GM23248 (cell line): ENCODE data around the gene INAFM2. TPM values are rescaled to one million over a fixed set of nuclear protein-coding genes. Genes with fewer than 3 reads are reported as not detected.

Source experiments
- DNase-seq: peaks from one replicate; pipeline ENCODE4 v3.0.0-alpha.2; 2015
- H2AFZ ChIP-seq: fragments of 200-600 bp; sonication (generic); 2 replicates; pipeline ENCODE4 v1.6.1; 2016; ENCODE audit warnings: antibody characterized with exemption
- H3F3A ChIP-seq: fragments of 200-600 bp; sonication (generic); 2 replicates; pipeline ENCODE4 v1.6.1; 2016; ENCODE audit warnings: mild to moderate bottlenecking, antibody characterized with exemption, mixed run types; ENCODE audit not compliant: insufficient read depth
- H3K27ac ChIP-seq: fragments of 200-600 bp; sonication (generic); 2 replicates; pipeline ENCODE4 v1.5.1; 2016; ENCODE audit warnings: mild to moderate bottlenecking
- H3K27me3 ChIP-seq: fragments of 200-600 bp; sonication (generic); replicated peaks from 2 replicates; pipeline ENCODE4 v1.6.1; 2016; ENCODE audit warnings: mild to moderate bottlenecking; ENCODE audit not compliant: insufficient read depth
- H3K36me3 ChIP-seq: fragments of 200-600 bp; sonication (generic); 2 replicates; pipeline ENCODE4 v1.6.1; 2016; ENCODE audit warnings: low read depth, mild to moderate bottlenecking
- H3K4me1 ChIP-seq: fragments of 200-600 bp; sonication (generic); 2 replicates; pipeline ENCODE4 v1.6.1; 2016; ENCODE audit warnings: mild to moderate bottlenecking; ENCODE audit not compliant: insufficient read depth
- H3K4me2 ChIP-seq: fragments of 200-600 bp; sonication (generic); one replicate; pipeline ENCODE4 v1.6.1; 2016; ENCODE audit warnings: mild to moderate bottlenecking; ENCODE audit not compliant: unreplicated experiment
- H3K4me3 ChIP-seq: fragments of 200-600 bp; sonication (generic); 2 replicates; pipeline ENCODE4 v1.5.1; 2016; ENCODE audit warnings: mild to moderate bottlenecking
- H3K79me2 ChIP-seq: fragments of 200-600 bp; sonication (generic); 2 replicates; pipeline ENCODE4 v1.6.1; 2016; ENCODE audit warnings: mild to moderate bottlenecking; ENCODE audit not compliant: insufficient read depth
- H3K9ac ChIP-seq: fragments of 200-600 bp; sonication (generic); 2 replicates; pipeline ENCODE4 v1.6.1; 2016; ENCODE audit warnings: mild to moderate bottlenecking
- H3K9me2 ChIP-seq: fragments of 200-600 bp; sonication (generic); 2 replicates; pipeline ENCODE4 v1.6.1; 2016; ENCODE audit warnings: mixed run types, mild to moderate bottlenecking, moderate library complexity; ENCODE audit not compliant: insufficient read depth
- H3K9me3 ChIP-seq: fragments of 200-600 bp; sonication (generic); one replicate; pipeline ENCODE4 v1.6.1; 2017; ENCODE audit warnings: low read depth
- H4K20me1 ChIP-seq: fragments of 200-600 bp; sonication (generic); 2 replicates; pipeline ENCODE4 v1.6.0; 2016; ENCODE audit not compliant: insufficient read depth
- EZH2 ChIP-seq: fragments of 200-600 bp; sonication (generic); IDR thresholded peaks from 2 replicates; pipeline ENCODE4 v1.6.1; 2018; ENCODE audit warnings: antibody characterized with exemption, mild to moderate bottlenecking; ENCODE audit not compliant: insufficient read depth, poor library complexity, severe bottlenecking
- EZH2phosphoT487 ChIP-seq: fragments of 200-600 bp; sonication (generic); IDR thresholded peaks from 2 replicates; pipeline ENCODE4 v1.6.1; 2018; ENCODE audit warnings: antibody characterized with exemption, moderate library complexity, mild to moderate bottlenecking, low read depth; ENCODE audit not compliant: insufficient read depth
- WGBS, 2 experiments: methylation state at CpG; one replicate each; pipeline ENCODE4 v1.1.6; 2015 to 2017; ENCODE audit warnings: low lambda C conversion rate in 2 of 2, low coverage in 1 of 2; ENCODE audit errors: missing lambda C conversion rate in 2 of 2; 5-methylcytosine and 5-hydroxymethylcytosine counted together
- in situ Hi-C: fragments of 300-500 bp; cut with MboI; formaldehyde crosslinking; loops from 2 replicates; pipeline ENCODE4 v1.15.0; 2020
- polyA plus RNA-seq: library from polyadenylated mRNA; unstranded; fragments of >200 nt; fragmentation: Nextera tagmentation; extraction: Ambion mirVana; gene quantifications from 2 replicates; pipeline ENCODE4 v1.2.1, GENCODE V29; 2016
- total RNA-seq: library from RNA; depleted of rRNA; stranded (reverse); fragments of >200 nt; shearing (Covaris generic); gene quantifications from 2 replicates; pipeline ENCODE4 v1.2.3, GENCODE V29; 2014

Gene INAFM2
- total and polyA plus RNA-seq, 2 experiments from 2014 or later: 4.5 to 16.6 TPM

DNA sequence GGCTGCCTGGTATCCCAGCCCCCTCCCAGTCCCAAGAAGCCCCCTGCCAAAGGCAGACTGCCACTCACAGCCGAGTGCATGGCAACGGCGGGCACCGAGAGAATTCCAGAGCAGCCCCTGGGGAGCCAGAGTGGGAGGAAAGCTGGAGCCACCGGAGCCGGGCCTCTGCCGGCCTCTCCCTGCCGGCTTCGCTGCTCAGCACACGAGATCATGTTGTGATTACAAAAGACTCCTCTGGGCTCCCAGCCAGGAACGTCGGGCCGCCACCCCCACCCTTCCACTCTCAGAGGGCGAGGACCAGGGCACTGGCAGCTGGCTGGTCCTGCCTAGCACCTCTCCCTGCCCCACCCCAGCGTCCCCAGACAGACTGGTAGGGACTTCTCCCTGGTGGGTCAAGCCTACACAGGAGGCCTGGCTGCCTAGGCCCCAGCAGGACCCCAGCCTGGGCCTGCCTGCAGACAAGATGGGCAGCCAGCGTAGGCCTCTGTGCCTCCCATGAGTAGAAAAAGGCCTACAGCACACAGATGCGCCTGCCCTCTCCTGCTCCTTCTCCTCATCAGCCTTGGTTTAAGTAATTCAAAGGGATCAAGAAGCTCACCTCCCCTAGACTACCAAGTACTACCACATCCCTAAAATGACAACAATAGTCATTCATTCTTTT, 17.4 kb downstream of the INAFM2 start, which contains the start of gene CCDC9B:
Gene CCDC9B, minus strand, starts transcription at position 200 of the 661 bp plus-strand sequence. Its CDS starts 120 bp downstream, at position 80.
- H3F3A ChIP-seq: peaks cover 26% of the 10 kb centered on the region
- peak within 1 kb of the TSS; percentile 96 for H3K9ac ChIP-seq
- DNase-seq: peak; percentile 94
- no peaks in the 10 kb centered on the region for H4K20me1 ChIP-seq
- no peaks in the 10 kb centered on the region for H3K9me2 ChIP-seq
- no peaks in the 10 kb centered on the region for H3K27me3 ChIP-seq
- H3K4me2 ChIP-seq: peak within 1 kb of the TSS; percentile 90
- in situ Hi-C loops: no loop called here
- 9 to 10% methylated on average over 17 of the region's 17 CpGs for WGBS, 2 experiments
- H3K4me1 ChIP-seq: peaks cover 57% of the 10 kb centered on the region
- peaks cover 29% of the 10 kb centered on the region for H3K79me2 ChIP-seq
- peak within 1 kb of the TSS; percentile 99 for H3K27ac ChIP-seq
- peak within 1 kb of the TSS; percentile 57 for H2AFZ ChIP-seq
- TF ChIP-seq EZH2phosphoT487 (no peak), EZH2 (no peak)
- H3K36me3 ChIP-seq: peaks cover 7% of the 10 kb centered on the region; the same call in 1 of the 2 replicates
- H3K4me3 ChIP-seq: peak within 1 kb of the TSS; percentile 79
- H3K9me3 ChIP-seq: no peaks in the 10 kb centered on the region

DNA sequence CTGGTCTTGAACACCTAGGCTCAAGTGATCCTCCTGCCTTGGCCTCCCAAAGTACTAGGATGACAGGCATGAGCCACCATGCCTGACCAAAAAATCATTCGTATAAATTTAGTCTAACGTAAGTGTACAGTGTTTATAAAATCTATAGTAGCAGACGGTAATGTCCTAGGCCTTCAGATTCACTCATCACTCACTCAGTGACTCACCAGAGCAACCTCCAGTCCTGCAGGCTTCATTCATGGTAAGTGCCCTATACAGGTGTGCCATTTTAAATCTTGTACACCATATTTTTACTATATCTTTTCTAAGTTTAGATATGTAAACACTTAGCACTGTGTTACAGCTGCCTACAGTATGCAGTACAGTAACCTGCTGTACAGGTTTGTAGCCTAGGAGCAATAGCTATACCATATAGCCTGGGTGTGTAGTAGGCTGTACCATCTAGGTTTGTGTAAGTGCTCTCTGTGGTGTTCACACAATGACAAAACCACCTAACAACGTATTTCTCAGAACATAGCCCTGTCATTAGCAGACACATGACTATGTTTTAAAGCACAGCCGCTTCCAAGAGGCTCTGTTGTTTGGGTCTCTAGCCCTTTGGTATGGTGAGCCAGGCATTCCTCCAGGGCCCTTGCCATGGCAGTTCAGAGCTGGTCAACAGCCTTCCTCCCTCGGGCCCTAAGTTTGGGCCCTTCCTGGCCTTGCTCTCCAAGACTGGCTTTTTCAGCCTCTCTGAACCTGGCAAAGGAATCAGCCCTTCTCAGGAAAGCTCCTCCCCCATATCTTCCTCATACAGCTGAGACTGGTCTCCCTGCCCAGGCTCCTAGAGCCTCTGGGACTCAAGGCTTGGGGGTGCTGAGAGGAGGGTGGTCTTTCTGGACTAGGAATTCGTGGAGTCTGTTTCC, 19.2 kb downstream of the INAFM2 start:
- Histone ChIP-seq H4K20me1 (no peaks in the 10 kb centered on the region), H3K4me1 (peaks cover 56% of the 10 kb centered on the region), H3F3A (peaks cover 26% of the 10 kb centered on the region), H3K9me2 (no peaks in the 10 kb centered on the region), H3K4me3 (no peak overlapping the region), H2AFZ (peak overlapping the region; percentile 50), H3K9ac (peak overlapping the region; percentile 61), H3K27me3 (no peaks in the 10 kb centered on the region), H3K9me3 (no peaks in the 10 kb centered on the region), H3K79me2 (peaks cover 18% of the 10 kb centered on the region), H3K36me3 (no peaks in the 10 kb centered on the region), H3K27ac (peak overlapping the region; percentile 99), H3K4me2 (peak overlapping the region; percentile 31)
- in situ Hi-C loops: no loop called here
- TF ChIP-seq EZH2 (no peak), EZH2phosphoT487 (no peak)
- 44 to 51% methylated on average over 7 of the region's 7 CpGs for WGBS, 2 experiments
- peak; percentile 58 for DNase-seq

DNA sequence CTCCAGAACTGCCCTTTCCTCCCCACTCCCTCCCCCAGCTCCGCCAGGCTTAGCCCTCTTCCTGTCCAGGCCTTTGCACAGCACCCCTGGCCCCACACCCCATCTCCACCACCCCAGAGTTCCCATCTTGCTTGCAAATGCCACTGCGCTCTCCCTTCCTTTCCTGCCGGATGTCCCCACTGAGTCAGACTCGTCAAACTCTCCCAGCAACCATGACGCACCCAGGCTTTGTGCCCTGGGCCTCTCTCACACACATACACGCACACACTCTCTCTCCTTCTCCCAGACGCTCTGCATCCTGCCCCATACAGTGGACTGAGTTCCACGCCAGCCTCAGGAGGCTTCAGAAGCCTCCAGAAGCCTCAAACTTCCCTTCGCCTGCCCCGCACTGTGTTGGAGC, 20.0 kb downstream of the INAFM2 start:
- 48 to 66% methylated on average over 8 to 10 of the region's 10 CpGs for whole genome bisulfite sequencing, 2 experiments
- Histone ChIP-seq H3K9ac (peak overlapping the region; percentile 74), H3K36me3 (no peaks in the 10 kb centered on the region), H3K4me3 (peak overlapping the region; percentile 21; the same call in 1 of the 2 replicates), H3K4me2 (peak overlapping the region; percentile 32), H3K79me2 (peaks cover 15% of the 10 kb centered on the region), H3F3A (peaks cover 26% of the 10 kb centered on the region), H2AFZ (peak overlapping the region; percentile 50), H3K27me3 (no peaks in the 10 kb centered on the region), H3K4me1 (peaks cover 47% of the 10 kb centered on the region), H3K9me2 (no peaks in the 10 kb centered on the region), H3K27ac (peak overlapping the region; percentile 99), H4K20me1 (no peaks in the 10 kb centered on the region), H3K9me3 (no peaks in the 10 kb centered on the region)
- in situ Hi-C loops: no loop called here
- peak; percentile 94 for DNase-seq
- TF ChIP-seq EZH2phosphoT487: no peak
- TF ChIP-seq EZH2: no peak

DNA sequence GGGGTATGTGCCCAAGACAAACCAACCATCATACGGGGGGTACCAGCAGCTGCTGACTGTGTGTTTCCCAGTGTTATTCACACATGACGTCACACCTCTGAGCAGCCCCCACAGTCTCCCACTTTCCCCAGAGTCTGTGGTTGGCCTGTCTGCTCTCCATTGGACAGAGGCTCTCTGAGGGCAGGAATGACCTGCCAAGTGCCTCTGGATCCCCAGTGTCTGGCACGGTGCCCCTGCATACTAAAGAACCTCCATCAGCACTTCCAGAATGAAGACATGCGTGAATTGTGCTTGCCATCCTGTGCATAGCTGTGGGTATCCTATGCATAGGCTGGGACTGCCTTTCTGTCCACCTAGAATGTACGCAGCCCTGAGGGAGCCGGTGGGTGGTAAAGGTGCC, 20.7 kb downstream of the INAFM2 start:
- Histone ChIP-seq H3K4me1 (peaks cover 42% of the 10 kb centered on the region), H3K4me2 (peak overlapping the region; percentile 32), H2AFZ (no peak overlapping the region), H3K79me2 (peaks cover 12% of the 10 kb centered on the region), H3K9me2 (no peaks in the 10 kb centered on the region), H3K4me3 (no peak overlapping the region), H3K9me3 (no peaks in the 10 kb centered on the region), H3K27ac (peak overlapping the region; percentile 99), H4K20me1 (no peaks in the 10 kb centered on the region), H3K9ac (peak overlapping the region; percentile 74), H3F3A (peaks cover 26% of the 10 kb centered on the region), H3K36me3 (no peaks in the 10 kb centered on the region), H3K27me3 (no peaks in the 10 kb centered on the region)
- no peak for TF ChIP-seq EZH2phosphoT487
- TF ChIP-seq EZH2: no peak
- WGBS, 2 experiments: 37% methylated on average over 6 of the region's 6 CpGs
- peak; percentile 57 for DNase-seq
- in situ Hi-C loops: no loop called here
